ENCODE measurements around the gene PACSIN3.

DNA sequence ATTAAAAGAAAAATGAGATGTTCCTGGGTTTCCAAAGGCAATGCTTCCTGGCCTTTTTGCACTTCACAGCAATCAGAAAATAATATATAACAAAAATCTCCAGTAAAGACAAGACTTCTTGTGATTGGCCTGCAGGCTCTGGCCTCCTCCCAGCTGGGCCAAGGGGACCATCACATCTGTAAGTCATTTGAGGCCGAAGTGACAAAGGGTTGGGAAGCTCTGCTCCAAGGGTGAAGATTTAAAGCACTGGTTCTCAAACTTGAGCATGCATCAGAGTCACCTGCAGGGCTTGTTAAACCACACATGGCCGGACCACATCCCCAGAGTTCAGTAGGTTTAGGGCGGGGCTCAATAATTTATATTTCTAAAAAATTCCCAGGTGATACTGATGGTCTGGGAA is 41.7 kb downstream of the PACSIN3 start:
- TF ChIP-seq CEBPB (IDR thresholded peaks at IDR 0.05) (no peak), CTCF (IDR thresholded peaks at IDR 0.05) (no peak), EP300 (IDR thresholded peaks at IDR 0.05) (no peak), POLR2A (IDR thresholded peaks at IDR 0.05; ENCODE audit: low read length) (no peak), RAD21 (conservative IDR thresholded peaks at IDR 0.05 in 1 of 2, IDR thresholded peaks at IDR 0.05 in 1 of 2) (no peak)
- TF ChIP-seq, protein P1, sequence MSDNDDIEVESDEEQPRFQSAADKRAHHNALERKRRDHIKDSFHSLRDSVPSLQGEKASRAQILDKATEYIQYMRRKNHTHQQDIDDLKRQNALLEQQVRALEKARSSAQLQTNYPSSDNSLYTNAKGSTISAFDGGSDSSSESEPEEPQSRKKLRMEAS (IDR thresholded peaks at IDR 0.05), result no peak

All from A549 (cell line).